HEK293T (cell line): ENCODE data around the gene TMEM215.

ENCODE experiments used
- ARNT ChIP-seq: fragments of 450-650 bp; IDR thresholded peaks from 2 replicates; pipeline ENCODE4 v1.6.1; 2017; ENCODE audit warnings: mild to moderate bottlenecking
- BHLHE40 ChIP-seq: fragments of 450-650 bp; IDR thresholded peaks from 2 replicates; pipeline ENCODE4 v1.6.1; 2016; ENCODE audit warnings: mild to moderate bottlenecking, moderate library complexity, borderline replicate concordance
- CTBP1 ChIP-seq: fragments of 450-650 bp; IDR thresholded peaks from 2 replicates; pipeline ENCODE4 v1.6.1; 2016; ENCODE audit warnings: borderline replicate concordance
- ELF4 ChIP-seq: fragments of 450-650 bp; IDR thresholded peaks from 2 replicates; pipeline ENCODE4 v1.6.1; 2017; ENCODE audit warnings: antibody characterized with exemption
- FOXA1 ChIP-seq: fragments of 450-650 bp; IDR thresholded peaks from 2 replicates; pipeline ENCODE4 v1.6.1; 2016; ENCODE audit warnings: mild to moderate bottlenecking
- FOXK2 ChIP-seq: fragments of 450-650 bp; IDR thresholded peaks from 2 replicates; pipeline ENCODE4 v1.6.1; 2016; ENCODE audit warnings: mild to moderate bottlenecking
- FOXM1 ChIP-seq: fragments of 450-650 bp; IDR thresholded peaks from 2 replicates; pipeline ENCODE4 v1.6.1; 2017; ENCODE audit warnings: mild to moderate bottlenecking, borderline replicate concordance
- HDGF ChIP-seq: fragments of 450-650 bp; IDR thresholded peaks from 2 replicates; pipeline ENCODE4 v1.6.1; 2017; ENCODE audit warnings: antibody characterized with exemption, borderline replicate concordance
- L3MBTL2 ChIP-seq: fragments of 450-650 bp; conservative IDR thresholded peaks from 2 replicates; pipeline ENCODE4 v1.6.1; 2016; ENCODE audit warnings: mild to moderate bottlenecking
- NFRKB ChIP-seq: fragments of 450-650 bp; IDR thresholded peaks from 2 replicates; pipeline ENCODE4 v1.6.1; 2016; ENCODE audit warnings: mild to moderate bottlenecking, moderate library complexity
- PKNOX1 ChIP-seq: fragments of 450-650 bp; IDR thresholded peaks from 2 replicates; pipeline ENCODE4 v1.6.1; 2016
- SP1 ChIP-seq: fragments of 450-650 bp; IDR thresholded peaks from 2 replicates; pipeline ENCODE4 v1.6.1; 2017
- SUZ12 ChIP-seq: fragments of 450-650 bp; IDR thresholded peaks from 2 replicates; pipeline ENCODE4 v1.6.1; 2016; ENCODE audit warnings: mild to moderate bottlenecking
- ZNF384 ChIP-seq: fragments of 450-650 bp; IDR thresholded peaks from 2 replicates; pipeline ENCODE4 v1.6.1; 2016

- no peak for TF ChIP-seq L3MBTL2
- TF ChIP-seq FOXM1: no peak
- TF ChIP-seq HDGF: no peak
- TF ChIP-seq BHLHE40: no peak
- no peak for TF ChIP-seq CTBP1
- TF ChIP-seq FOXK2: no peak
- no peak for TF ChIP-seq FOXA1
- TF ChIP-seq ELF4: no peak
- TF ChIP-seq SP1: no peak
- TF ChIP-seq NFRKB: no peak
- TF ChIP-seq PKNOX1: no peak
- TF ChIP-seq ZNF384: no peak
- no peak for TF ChIP-seq ARNT
- no peak for TF ChIP-seq SUZ12
These were observed 41.6 kb upstream of the TMEM215 start for GRCh38 chr9:32741706-32742105.
